SK-N-SH (cell line): ENCODE measurements around the gene BRWD1. TPM values are rescaled to one million over a fixed set of nuclear protein-coding genes. Genes with fewer than 3 reads are reported as not detected.
A peak's percentile ranks its signal among the peaks of the same experiment; 100 is the strongest.

Source experiments
- CTCF ChIA-PET: fragments of 300-600, 350-600 bp; formaldehyde crosslinking; extraction: SDS; loops from one replicate; lab custom pipeline; 2021; lab: Yijun Ruan, JAX
- POLR2A ChIA-PET: fragments of 350-600 bp; sonication (Branson Sonifier 250); formaldehyde crosslinking; extraction: SDS; loops from one replicate; lab custom pipeline; 2020; ENCODE audit warnings: antibody characterized with exemption, inconsistent platforms; lab: Yijun Ruan, JAX
- DNase-seq: peaks from one replicate; pipeline ENCODE4 v3.0.0; 2012
- H2AFZ ChIP-seq: fragments of 200-600 bp; sonication (generic); 2 replicates; pipeline ENCODE4 v1.8.1; 2016; ENCODE audit warnings: antibody characterized with exemption, mild to moderate bottlenecking, low read depth
- H3F3A ChIP-seq: fragments of 200-600 bp; sonication (generic); replicated peaks from 2 replicates; pipeline ENCODE3; 2016; ENCODE audit warnings: antibody characterized with exemption, mild to moderate bottlenecking; ENCODE audit not compliant: insufficient read depth
- H3K27ac ChIP-seq, 2 experiments: fragments of 200-500 bp in 1 of 2; fragments of 200-600 bp in 1 of 2; sonication (Bioruptor generic) in 1 of 2; sonication (generic), shearing (Covaris generic) in 1 of 2; 2 replicates each; pipeline versions ENCODE4 v1.5.1 to v1.6.1; 2014 to 2016; ENCODE audit warnings: low read depth in 2 of 2, inconsistent platforms in 1 of 2, low read length in 1 of 2, mild to moderate bottlenecking in 1 of 2, mixed read lengths in 1 of 2
- H3K27me3 ChIP-seq: fragments of 200-600 bp; sonication (generic), shearing (Covaris generic); 2 replicates; pipeline ENCODE4 v1.6.1; 2016; ENCODE audit warnings: mixed run types; ENCODE audit not compliant: insufficient read depth
- H3K36me3 ChIP-seq, 2 experiments: fragments of 200-500 bp in 1 of 2; fragments of 200-600 bp in 1 of 2; sonication (Bioruptor generic) in 1 of 2; sonication (generic) in 1 of 2; replicated peaks in 1 of 2; 2 replicates each; pipeline versions ENCODE3 to v1.5.1; 2014 to 2016; ENCODE audit warnings: low read length in 1 of 2, mild to moderate bottlenecking in 1 of 2; ENCODE audit not compliant: insufficient read depth in 2 of 2, control insufficient read depth in 1 of 2
- H3K4me1 ChIP-seq, 2 experiments: fragments of 200-500 bp in 1 of 2; fragments of 200-600 bp in 1 of 2; sonication (Bioruptor generic) in 1 of 2; sonication (generic), shearing (Covaris generic) in 1 of 2; 2 replicates each; pipeline versions ENCODE4 v1.5.1 to v1.6.1; 2014 to 2016; ENCODE audit warnings: low read depth in 1 of 2, low read length in 1 of 2, mixed run types in 1 of 2; ENCODE audit not compliant: insufficient read depth in 2 of 2, control insufficient read depth in 1 of 2
- H3K4me2 ChIP-seq: fragments of 200-600 bp; sonication (generic), shearing (Covaris generic); 2 replicates; pipeline ENCODE4 v1.6.1; 2017; ENCODE audit warnings: mixed run types
- H3K4me3 ChIP-seq, 2 experiments: fragments of 200-500 bp in 1 of 2; fragments of 200-600 bp in 1 of 2; sonication (Bioruptor generic) in 1 of 2; sonication (generic), shearing (Covaris generic) in 1 of 2; 2 replicates each; pipeline versions ENCODE4 v1.5.1 to v1.8.1; 2014 to 2016; ENCODE audit warnings: low read depth in 2 of 2, inconsistent platforms in 1 of 2, low read length in 1 of 2, mild to moderate bottlenecking in 1 of 2, mixed read lengths in 1 of 2, moderate library complexity in 1 of 2
- H3K79me2 ChIP-seq: fragments of 200-600 bp; sonication (generic); 2 replicates; pipeline ENCODE4 v1.8.1; 2017; ENCODE audit warnings: mild to moderate bottlenecking; ENCODE audit not compliant: insufficient read depth
- H3K9ac ChIP-seq: fragments of 200-600 bp; sonication (generic); 2 replicates; pipeline ENCODE4 v1.6.1; 2017; ENCODE audit warnings: mixed run types
- H3K9me2 ChIP-seq: fragments of 200-600 bp; sonication (generic); 2 replicates; pipeline ENCODE4 v1.6.1; 2017; ENCODE audit warnings: mixed run types
- H3K9me3 ChIP-seq: fragments of 200-600 bp; sonication (generic); 2 replicates; pipeline ENCODE4 v1.6.1; 2017; ENCODE audit warnings: mixed run types, mild to moderate bottlenecking, moderate library complexity
- H4K20me1 ChIP-seq: fragments of 200-600 bp; sonication (generic); 2 replicates; pipeline ENCODE4 v1.6.1; 2017; ENCODE audit warnings: mild to moderate bottlenecking, mixed run types; ENCODE audit not compliant: insufficient read depth
- EP300 ChIP-seq, 2 experiments: IDR thresholded peaks; 2 replicates each; pipeline versions ENCODE4 v1.4.0 to v1.6.1; 2012; ENCODE audit warnings: borderline replicate concordance in 1 of 2, low read depth in 1 of 2, low read length in 1 of 2
- FOSL2 ChIP-seq: IDR thresholded peaks from 2 replicates; pipeline ENCODE4 v1.4.0; 2012; ENCODE audit warnings: low read depth, mild to moderate bottlenecking, moderate library complexity, borderline replicate concordance
- FOXJ3 ChIP-seq: sonication (generic); formaldehyde crosslinking; IDR thresholded peaks from 2 replicates; pipeline ENCODE4 v1.5.1; 2020; ENCODE audit warnings: mild to moderate bottlenecking, missing genetic modification reagents
- FOXM1 ChIP-seq: IDR thresholded peaks from 2 replicates; pipeline ENCODE4 v1.4.0; 2012; ENCODE audit warnings: low read depth, mild to moderate bottlenecking
- GATA2 ChIP-seq: sonication (generic); formaldehyde crosslinking; IDR thresholded peaks from 2 replicates; pipeline ENCODE4 v1.5.0; 2020; ENCODE audit warnings: mild to moderate bottlenecking, missing genetic modification reagents
- JUND ChIP-seq: IDR thresholded peaks from 2 replicates; pipeline ENCODE4 v1.4.0; 2012
- MEF2A ChIP-seq: IDR thresholded peaks from 2 replicates; pipeline ENCODE4 v1.4.0; 2012; ENCODE audit warnings: low read depth, borderline replicate concordance
- MXI1 ChIP-seq: IDR thresholded peaks from 2 replicates; pipeline ENCODE4 v1.6.1; 2012; ENCODE audit warnings: mild to moderate bottlenecking, low read depth, low read length, improper control_type of control experiment
- NRF1 ChIP-seq: IDR thresholded peaks from 2 replicates; pipeline ENCODE4 v1.6.1; 2012; ENCODE audit warnings: low read depth, mild to moderate bottlenecking, low read length
- POLR2AphosphoS5 ChIP-seq: IDR thresholded peaks from 2 replicates; pipeline ENCODE4 v1.6.1; 2012; ENCODE audit warnings: low read depth, low read length
- RCOR1 ChIP-seq: fragments of 150-350 bp; IDR thresholded peaks from 2 replicates; pipeline ENCODE4 v1.6.1; 2017; ENCODE audit warnings: antibody characterized with exemption, low read length
- RXRA ChIP-seq: IDR thresholded peaks from 2 replicates; pipeline ENCODE4 v1.4.0; 2012; ENCODE audit warnings: low read depth, mild to moderate bottlenecking, borderline replicate concordance
- SIN3A ChIP-seq: IDR thresholded peaks from 2 replicates; pipeline ENCODE4 v1.6.1; 2012; ENCODE audit warnings: low read depth, mild to moderate bottlenecking, low read length, moderate library complexity, borderline replicate concordance
- TCF12 ChIP-seq: IDR thresholded peaks from 2 replicates; pipeline ENCODE4 v1.4.0; 2012
- TEAD4 ChIP-seq: IDR thresholded peaks from 2 replicates; pipeline ENCODE4 v1.4.0; 2012; ENCODE audit warnings: mild to moderate bottlenecking, borderline replicate concordance; ENCODE audit not compliant: insufficient read depth
- YY1 ChIP-seq: IDR thresholded peaks from 2 replicates; pipeline ENCODE4 v1.4.0; 2012; ENCODE audit warnings: low read depth, mild to moderate bottlenecking
- WGBS: methylation state at CpG from one replicate; pipeline ENCODE4 v1.1.6; 2017; ENCODE audit warnings: low lambda C conversion rate; 5-methylcytosine and 5-hydroxymethylcytosine counted together
- polyA plus RNA-seq, 3 experiments: library from polyadenylated mRNA; depleted of rRNA; stranded (reverse); fragments of >200 nt; gene quantifications; 2 replicates each; pipeline ENCODE4 v1.2.3, GENCODE V29; 2012
- TF ChIP-seq, protein P1 (sequence below): IDR thresholded peaks from 2 replicates; pipeline ENCODE4 v1.6.1; 2012; ENCODE audit warnings: mild to moderate bottlenecking, low read depth, low read length, moderate library complexity
- TF ChIP-seq, protein P2 (sequence below): fragments of 150-350 bp; IDR thresholded peaks from 2 replicates; pipeline ENCODE4 v1.6.1; 2017; ENCODE audit warnings: antibody characterized with exemption, low read length, low read depth, borderline replicate concordance
- TF ChIP-seq, protein P3 (sequence below): IDR thresholded peaks from 2 replicates; pipeline ENCODE4; 2012
- TF ChIP-seq, protein P4 (sequence below): fragments of 200-600 bp; sonication (generic); IDR thresholded peaks from 2 replicates; pipeline ENCODE4 v1.6.1; 2017; ENCODE audit warnings: antibody characterized with exemption, mild to moderate bottlenecking, moderate library complexity

Gene BRWD1
- polyA plus RNA-seq, 1 of the 3 experiments (the other 2 are of a cell fraction), result 7.9 TPM

DNA sequence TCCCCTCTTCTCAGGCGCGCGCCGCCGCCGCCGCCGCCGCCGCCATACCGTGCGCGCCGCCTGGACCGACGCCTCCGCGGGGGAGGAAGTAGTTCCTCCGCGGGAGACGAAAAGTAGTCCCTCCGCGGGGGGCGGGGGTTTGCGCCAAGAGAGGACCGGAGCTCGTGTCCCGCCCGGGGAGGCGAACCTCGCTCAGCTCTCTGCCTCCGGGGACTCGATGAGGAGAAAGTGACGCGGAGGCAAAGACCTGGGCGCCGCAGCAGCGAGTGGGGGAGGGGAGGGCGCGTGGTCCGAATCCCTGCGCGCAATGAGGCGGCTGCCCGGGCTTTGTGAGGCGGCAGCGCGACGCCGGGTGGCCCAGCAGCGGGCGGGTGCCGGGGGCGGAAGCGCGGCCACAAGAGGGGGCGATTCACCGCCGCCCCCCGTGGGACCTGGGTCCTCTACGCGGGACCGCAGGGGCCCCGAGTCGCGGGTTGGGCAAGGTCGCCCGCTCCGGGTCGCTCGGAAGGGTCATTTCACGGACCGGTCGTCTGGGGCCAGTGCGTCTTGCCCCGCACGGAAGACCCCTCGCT is at the start of gene BRWD1 (continued):
- TF ChIP-seq, protein P1, sequence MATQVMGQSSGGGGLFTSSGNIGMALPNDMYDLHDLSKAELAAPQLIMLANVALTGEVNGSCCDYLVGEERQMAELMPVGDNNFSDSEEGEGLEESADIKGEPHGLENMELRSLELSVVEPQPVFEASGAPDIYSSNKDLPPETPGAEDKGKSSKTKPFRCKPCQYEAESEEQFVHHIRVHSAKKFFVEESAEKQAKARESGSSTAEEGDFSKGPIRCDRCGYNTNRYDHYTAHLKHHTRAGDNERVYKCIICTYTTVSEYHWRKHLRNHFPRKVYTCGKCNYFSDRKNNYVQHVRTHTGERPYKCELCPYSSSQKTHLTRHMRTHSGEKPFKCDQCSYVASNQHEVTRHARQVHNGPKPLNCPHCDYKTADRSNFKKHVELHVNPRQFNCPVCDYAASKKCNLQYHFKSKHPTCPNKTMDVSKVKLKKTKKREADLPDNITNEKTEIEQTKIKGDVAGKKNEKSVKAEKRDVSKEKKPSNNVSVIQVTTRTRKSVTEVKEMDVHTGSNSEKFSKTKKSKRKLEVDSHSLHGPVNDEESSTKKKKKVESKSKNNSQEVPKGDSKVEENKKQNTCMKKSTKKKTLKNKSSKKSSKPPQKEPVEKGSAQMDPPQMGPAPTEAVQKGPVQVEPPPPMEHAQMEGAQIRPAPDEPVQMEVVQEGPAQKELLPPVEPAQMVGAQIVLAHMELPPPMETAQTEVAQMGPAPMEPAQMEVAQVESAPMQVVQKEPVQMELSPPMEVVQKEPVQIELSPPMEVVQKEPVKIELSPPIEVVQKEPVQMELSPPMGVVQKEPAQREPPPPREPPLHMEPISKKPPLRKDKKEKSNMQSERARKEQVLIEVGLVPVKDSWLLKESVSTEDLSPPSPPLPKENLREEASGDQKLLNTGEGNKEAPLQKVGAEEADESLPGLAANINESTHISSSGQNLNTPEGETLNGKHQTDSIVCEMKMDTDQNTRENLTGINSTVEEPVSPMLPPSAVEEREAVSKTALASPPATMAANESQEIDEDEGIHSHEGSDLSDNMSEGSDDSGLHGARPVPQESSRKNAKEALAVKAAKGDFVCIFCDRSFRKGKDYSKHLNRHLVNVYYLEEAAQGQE, result no peak; the same call in 1 of the 2 replicates
- TF ChIP-seq NRF1, result no peak
- TF ChIP-seq, protein P2, sequence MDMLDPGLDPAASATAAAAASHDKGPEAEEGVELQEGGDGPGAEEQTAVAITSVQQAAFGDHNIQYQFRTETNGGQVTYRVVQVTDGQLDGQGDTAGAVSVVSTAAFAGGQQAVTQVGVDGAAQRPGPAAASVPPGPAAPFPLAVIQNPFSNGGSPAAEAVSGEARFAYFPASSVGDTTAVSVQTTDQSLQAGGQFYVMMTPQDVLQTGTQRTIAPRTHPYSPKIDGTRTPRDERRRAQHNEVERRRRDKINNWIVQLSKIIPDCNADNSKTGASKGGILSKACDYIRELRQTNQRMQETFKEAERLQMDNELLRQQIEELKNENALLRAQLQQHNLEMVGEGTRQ, result no peak
- TF ChIP-seq EP300 (IDR thresholded peaks at IDR 0.05; ENCODE audit: borderline replicate concordance in 1 of 2, low read depth in 1 of 2, low read length in 1 of 2), result peak in 1 of 2 experiments; percentile 62; a peak in 1 of 4 replicates
- no peak for TF ChIP-seq FOSL2
- no peak for TF ChIP-seq RXRA
- TF ChIP-seq MXI1, result 0 out of 2 replicates have a peak, but pooled peaks have one; percentile 2

DNA sequence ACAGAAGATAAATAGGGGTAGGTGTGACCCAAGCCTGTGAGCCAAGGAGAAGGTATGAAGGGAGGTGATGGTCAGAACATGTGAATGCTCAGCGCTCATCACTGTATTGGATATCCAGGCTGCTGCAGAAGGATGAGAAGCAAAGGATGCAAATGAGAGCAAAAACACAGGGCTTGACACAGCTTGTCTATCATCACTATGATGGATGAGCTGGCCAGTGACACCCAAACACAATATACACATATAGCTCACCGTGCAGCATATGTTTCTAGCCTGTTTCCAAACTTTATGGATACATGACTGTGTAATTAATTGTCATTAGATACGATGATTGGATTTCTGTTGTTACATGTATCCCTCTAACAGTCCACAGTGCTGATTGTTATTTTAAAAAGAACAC is 49.3 kb upstream of the BRWD1 start:
- H3K9me2 ChIP-seq, result no peaks in the 10 kb centered on the region
- no peaks in the 10 kb centered on the region for H3K79me2 ChIP-seq
- 66% methylated on average over 3 of the region's 3 CpGs for whole genome bisulfite sequencing
- H3K27me3 ChIP-seq, result 0 out of 2 replicates have a peak, but pooled peaks cover 6% of the 10 kb centered on the region
- POLR2A ChIA-PET, result interaction anchor here (1.7 kb wide), 1 partner anchor 17 kb away, joined by 5 read pairs; a partner anchor contains a TSS
- H3K4me2 ChIP-seq, result no peak overlapping the region
- H3K36me3 ChIP-seq, result no peaks in the 10 kb centered on the region
- H2AFZ ChIP-seq, result no peak overlapping the region
- H3K9ac ChIP-seq, result no peak overlapping the region
- no peaks in the 10 kb centered on the region for H3K4me1 ChIP-seq
- H4K20me1 ChIP-seq, result no peaks in the 10 kb centered on the region
- no peaks in the 10 kb centered on the region for H3F3A ChIP-seq
- no peak overlapping the region for H3K4me3 ChIP-seq
- no peak for TF ChIP-seq NRF1
- no peak for TF ChIP-seq JUND
- TF ChIP-seq, protein P3, sequence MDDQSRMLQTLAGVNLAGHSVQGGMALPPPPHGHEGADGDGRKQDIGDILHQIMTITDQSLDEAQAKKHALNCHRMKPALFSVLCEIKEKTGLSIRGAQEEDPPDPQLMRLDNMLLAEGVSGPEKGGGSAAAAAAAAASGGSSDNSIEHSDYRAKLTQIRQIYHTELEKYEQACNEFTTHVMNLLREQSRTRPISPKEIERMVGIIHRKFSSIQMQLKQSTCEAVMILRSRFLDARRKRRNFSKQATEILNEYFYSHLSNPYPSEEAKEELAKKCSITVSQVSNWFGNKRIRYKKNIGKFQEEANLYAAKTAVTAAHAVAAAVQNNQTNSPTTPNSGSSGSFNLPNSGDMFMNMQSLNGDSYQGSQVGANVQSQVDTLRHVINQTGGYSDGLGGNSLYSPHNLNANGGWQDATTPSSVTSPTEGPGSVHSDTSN, result no peak
- no peak for TF ChIP-seq FOXJ3 (CRISPR knock-in tag)
- no peak for TF ChIP-seq GATA2 (CRISPR knock-in tag)
- no peak for TF ChIP-seq TEAD4
- TF ChIP-seq YY1, result no peak
- TF ChIP-seq, protein P4, sequence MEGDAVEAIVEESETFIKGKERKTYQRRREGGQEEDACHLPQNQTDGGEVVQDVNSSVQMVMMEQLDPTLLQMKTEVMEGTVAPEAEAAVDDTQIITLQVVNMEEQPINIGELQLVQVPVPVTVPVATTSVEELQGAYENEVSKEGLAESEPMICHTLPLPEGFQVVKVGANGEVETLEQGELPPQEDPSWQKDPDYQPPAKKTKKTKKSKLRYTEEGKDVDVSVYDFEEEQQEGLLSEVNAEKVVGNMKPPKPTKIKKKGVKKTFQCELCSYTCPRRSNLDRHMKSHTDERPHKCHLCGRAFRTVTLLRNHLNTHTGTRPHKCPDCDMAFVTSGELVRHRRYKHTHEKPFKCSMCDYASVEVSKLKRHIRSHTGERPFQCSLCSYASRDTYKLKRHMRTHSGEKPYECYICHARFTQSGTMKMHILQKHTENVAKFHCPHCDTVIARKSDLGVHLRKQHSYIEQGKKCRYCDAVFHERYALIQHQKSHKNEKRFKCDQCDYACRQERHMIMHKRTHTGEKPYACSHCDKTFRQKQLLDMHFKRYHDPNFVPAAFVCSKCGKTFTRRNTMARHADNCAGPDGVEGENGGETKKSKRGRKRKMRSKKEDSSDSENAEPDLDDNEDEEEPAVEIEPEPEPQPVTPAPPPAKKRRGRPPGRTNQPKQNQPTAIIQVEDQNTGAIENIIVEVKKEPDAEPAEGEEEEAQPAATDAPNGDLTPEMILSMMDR, result no peak
- no peak for TF ChIP-seq SIN3A
- TF ChIP-seq MEF2A, result no peak
- TF ChIP-seq RCOR1, result no peak
- no peak for TF ChIP-seq FOSL2
- no peak for TF ChIP-seq EP300 (IDR thresholded peaks at IDR 0.05; ENCODE audit: borderline replicate concordance in 1 of 2, low read depth in 1 of 2, low read length in 1 of 2)
- TF ChIP-seq TCF12, result no peak
- no peak for TF ChIP-seq POLR2AphosphoS5
- no peak for TF ChIP-seq FOXM1
- TF ChIP-seq, protein P2, result no peak
- H3K27ac ChIP-seq, result no peak overlapping the region
- H3K9me3 ChIP-seq, result no peaks in the 10 kb centered on the region
- CTCF ChIA-PET, result interaction anchor here (0.7 kb wide), 1 partner anchor 11 kb away, joined by 3 read pairs; no protein-coding TSS in a partner anchor
- no peak for DNase-seq
